ENCODE results near the gene ATP5F1D. TPM values are rescaled to one million over a fixed set of nuclear protein-coding genes. Genes with fewer than 3 reads are reported as not detected.

ATP5F1D gene
- total RNA-seq, 1 experiment from 2014 or later: 126 TPM

DNA sequence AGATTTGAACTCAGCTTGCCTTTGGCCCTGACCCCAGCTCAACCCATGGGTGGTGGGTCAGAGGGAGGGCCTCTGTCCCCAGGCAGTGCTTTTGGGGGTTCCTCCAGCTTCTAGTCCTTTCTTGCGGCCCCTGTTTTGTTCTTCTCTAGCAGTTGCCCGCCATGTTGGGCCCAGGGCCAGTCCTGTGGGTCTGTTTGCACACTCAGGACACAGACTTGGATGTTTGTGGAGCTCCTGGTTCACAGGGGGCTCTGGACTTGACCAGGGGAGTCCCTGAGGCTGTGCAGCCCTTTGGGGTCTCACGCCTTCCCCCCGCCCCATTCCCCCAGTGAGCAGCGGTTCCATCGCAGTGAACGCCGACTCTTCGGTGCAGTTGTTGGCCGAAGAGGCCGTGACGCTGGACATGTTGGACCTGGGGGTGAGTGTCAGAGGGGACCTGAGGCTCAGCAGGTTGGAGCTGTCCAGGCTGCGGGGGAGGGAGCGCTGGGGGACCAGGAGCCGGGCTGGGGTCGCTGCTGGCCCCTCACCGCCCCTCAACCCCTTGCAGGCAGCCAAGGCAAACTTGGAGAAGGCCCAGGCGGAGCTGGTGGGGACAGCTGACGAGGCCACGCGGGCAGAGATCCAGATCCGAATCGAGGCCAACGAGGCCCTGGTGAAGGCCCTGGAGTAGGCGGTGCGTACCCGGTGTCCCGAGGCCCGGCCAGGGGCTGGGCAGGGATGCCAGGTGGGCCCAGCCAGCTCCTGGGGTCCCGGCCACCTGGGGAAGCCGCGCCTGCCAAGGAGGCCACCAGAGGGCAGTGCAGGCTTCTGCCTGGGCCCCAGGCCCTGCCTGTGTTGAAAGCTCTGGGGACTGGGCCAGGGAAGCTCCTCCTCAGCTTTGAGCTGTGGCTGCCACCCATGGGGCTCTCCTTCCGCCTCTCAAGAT is 2.5 kb downstream of the ATP5F1D start:
- Mint-ChIP-seq H3K9me3 (ENCODE audit: unreplicated experiment) (no peaks in the 10 kb centered on the region), H3K4me1 (ENCODE audit: low read depth, unreplicated experiment) (no peaks in the 10 kb centered on the region), H3K27ac (ENCODE audit: unreplicated experiment) (no peak overlapping the region), H3K27me3 (ENCODE audit: insufficient read depth, unreplicated experiment) (no peaks in the 10 kb centered on the region), H3K36me3 (ENCODE audit: insufficient read depth, unreplicated experiment) (peaks cover 25% of the 10 kb centered on the region), H3K4me3 (ENCODE audit: unreplicated experiment) (no peak overlapping the region)
- peak; percentile 74 to 87 for DNase-seq
- Histone ChIP-seq H3K4me3 (ENCODE audit: low read depth, low read length) (no peak overlapping the region), H3K4me1 (peaks cover 48% of the 10 kb centered on the region), H3K36me3 (ENCODE audit: control insufficient read depth, insufficient read depth, low read length) (no peaks in the 10 kb centered on the region), H3K27me3 (replicated peaks; ENCODE audit: control insufficient read depth, insufficient read depth, low read length) (no peaks in the 10 kb centered on the region), H3K9me3 (no peaks in the 10 kb centered on the region)
- CTCF ChIA-PET: interaction anchor here (0.6 to 3.4 kb wide), 16 partner anchors 9 to 186 kb away, joined by 3 to 440 read pairs (median 4); partner anchors contain the start of genes CIRBP and FAM174C
- POLR2A ChIA-PET: interaction anchor here (0.5 to 4.4 kb wide), 8 partner anchors 10 to 217 kb away, joined by 3 to 110 read pairs (median 6); partner anchors contain the start of genes CIRBP, CNN2 and FAM174C
- TF ChIP-seq CTCF (IDR thresholded peaks at IDR 0.05; ENCODE audit: insufficient read depth in 1 of 2, low read depth in 1 of 2, low read length in 1 of 2, severe bottlenecking in 1 of 2, unreplicated experiment in 1 of 2): peak; percentile 87 to 95
- intact Hi-C loops (cut with micrococcal nuclease; ENCODE audit: unreplicated experiment): loop anchor here (1.0 kb wide), 1 partner anchor 25 kb away; the partner anchor contains the start of gene CIRBP
- BruUV-seq (replicated peaks): no TSS peak

GRCh38 chr19:1244693-1245451 is 3.3 kb downstream of the ATP5F1D start:
- Histone ChIP-seq H3K36me3 (ENCODE audit: control insufficient read depth, insufficient read depth, low read length) (no peaks in the 10 kb centered on the region; the same call in 1 of the 2 replicates), H3K4me3 (ENCODE audit: low read depth, low read length) (no peak overlapping the region), H3K9me3 (no peaks in the 10 kb centered on the region), H3K4me1 (peaks cover 43% of the 10 kb centered on the region), H3K27me3 (replicated peaks; ENCODE audit: control insufficient read depth, insufficient read depth, low read length) (no peaks in the 10 kb centered on the region)
- H3K36me3 Mint-ChIP-seq (ENCODE audit: insufficient read depth, unreplicated experiment): peaks cover 34% of the 10 kb centered on the region
- no peak overlapping the region for H3K4me3 Mint-ChIP-seq (ENCODE audit: unreplicated experiment)
- POLR2A ChIA-PET: interaction anchor here (0.5 to 4.4 kb wide), 8 partner anchors 9 to 218 kb away, joined by 3 to 110 read pairs (median 6); partner anchors contain the start of genes CIRBP, CNN2 and FAM174C
- no peaks in the 10 kb centered on the region for H3K27me3 Mint-ChIP-seq (ENCODE audit: insufficient read depth, unreplicated experiment)
- no peaks in the 10 kb centered on the region for H3K9me3 Mint-ChIP-seq (ENCODE audit: unreplicated experiment)
- no peak for TF ChIP-seq CTCF (IDR thresholded peaks at IDR 0.05; ENCODE audit: insufficient read depth in 1 of 2, low read depth in 1 of 2, low read length in 1 of 2, severe bottlenecking in 1 of 2, unreplicated experiment in 1 of 2)
- intact Hi-C loops (cut with micrococcal nuclease; ENCODE audit: unreplicated experiment): loop anchor here (1.0 kb wide), 1 partner anchor 24 kb away; the partner anchor contains the start of gene CIRBP
- H3K4me1 Mint-ChIP-seq (ENCODE audit: low read depth, unreplicated experiment): no peaks in the 10 kb centered on the region
- DNase-seq: no peak
- no peak overlapping the region for H3K27ac Mint-ChIP-seq (ENCODE audit: unreplicated experiment)
- CTCF ChIA-PET: interaction anchor here (0.6 to 3.4 kb wide), 15 partner anchors 8 to 179 kb away, joined by 3 to 440 read pairs (median 4); partner anchors contain the start of genes CIRBP and FAM174C
- no TSS peak for BruUV-seq (replicated peaks)
